ENCODE data around the gene WDR76. TPM values are rescaled to one million over a fixed set of nuclear protein-coding genes. Genes with fewer than 3 reads are reported as not detected.

WDR76 gene
- polyA plus RNA-seq, 2 of the 4 experiments (the other 2 are of a cell fraction) = 12.1 to 17.5 TPM

GRCh38 chr15:43793647-43794046 lies 33.2 kb upstream of the WDR76 start:
- Histone ChIP-seq H3K4me3 (peak overlapping the region; percentile 100), H3K27ac (peak overlapping the region; percentile 97 to 100; a peak in 4 of 6 replicates), H3K4me1 (peaks cover 23% of the 10 kb centered on the region; the same call in 2 of the 3 replicates), H3K9me3 (no peaks in the 10 kb centered on the region), H3K4me2 (peak overlapping the region; percentile 88)
- 90% methylated on average over 10 of the region's 10 CpGs for WGBS (ENCODE audit: missing lambda C conversion rate)
- no peak for FAIRE-seq
- no peak for TF ChIP-seq TP53 (CRISPR knock-in tag; IDR thresholded peaks at IDR 0.05)
- TF ChIP-seq ESRRA (IDR thresholded peaks at IDR 0.05; ENCODE audit: borderline replicate concordance, low read length) = no peak
- no peak for TF ChIP-seq CBX8 (IDR thresholded peaks at IDR 0.05)
- TF ChIP-seq CEBPB (IDR thresholded peaks at IDR 0.05) = no peak
- no peak for TF ChIP-seq NPAS2 (CRISPR knock-in tag; IDR thresholded peaks at IDR 0.05; ENCODE audit: borderline replicate concordance)
- no peak for TF ChIP-seq JUN (IDR thresholded peaks at IDR 0.05)
- CTCF ChIA-PET = interaction anchor here (6.5 kb wide), 1 partner anchor 16 kb away, joined by 47 read pairs; the partner anchor contains the start of gene ELL3
- POLR2A ChIA-PET = no interaction called here
- DNase-seq (ENCODE audit: low read depth in 1 of 2, low spot score in 1 of 2) = no peak
- no peak for ATAC-seq

DNA sequence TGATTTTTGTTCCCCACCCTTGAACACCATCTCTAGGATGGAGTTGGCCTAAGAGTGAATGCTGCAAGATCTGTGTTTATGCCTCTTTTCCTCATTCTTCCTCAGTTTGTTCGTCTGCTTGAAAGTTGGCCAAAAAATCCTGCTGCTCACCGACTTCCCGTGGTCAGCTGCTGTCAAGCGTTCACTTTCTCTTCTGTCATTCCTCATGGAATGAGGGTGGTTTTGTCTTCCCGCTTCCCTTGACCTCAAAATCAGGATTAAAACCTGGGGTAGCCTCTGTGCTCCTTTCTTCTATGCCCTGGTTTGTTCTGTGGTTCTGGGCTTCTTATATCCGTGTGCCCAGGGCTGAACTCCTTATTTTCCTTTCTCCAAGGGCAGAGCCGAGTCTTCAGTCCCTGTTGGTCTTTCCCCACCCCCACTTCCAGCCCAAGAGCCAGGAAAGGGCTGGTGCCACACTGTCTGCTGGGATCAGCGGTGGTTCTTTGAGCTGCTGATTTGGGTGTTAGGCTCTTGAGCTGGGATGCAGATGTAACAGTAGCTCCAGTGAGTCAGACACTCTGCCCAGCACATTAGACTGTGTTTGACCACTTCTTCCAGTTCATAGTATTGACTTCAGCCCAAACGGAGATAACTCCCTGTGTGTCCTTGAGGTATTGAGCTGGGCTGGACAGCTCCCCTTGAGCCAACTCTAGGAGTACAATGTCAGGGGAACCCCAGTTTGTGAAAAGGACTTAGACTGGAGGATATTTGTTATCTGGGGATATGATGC lies 32.3 kb upstream of the WDR76 start:
- ChIA-PET CTCF (interaction anchor here (0.7 to 3.3 kb wide), 4 partner anchors 10 to 39 kb away, joined by 3 to 11 read pairs (median 4); partner anchors contain the start of gene ELL3), POLR2A (interaction anchor here (0.6 to 0.9 kb wide), 2 partner anchors 28 to 30 kb away, joined by 3 to 6 read pairs; partner anchors contain the start of gene MFAP1)
- ATAC-seq (no peak), DNase-seq (ENCODE audit: low read depth in 1 of 2, low spot score in 1 of 2) (no peak), FAIRE-seq (no peak)
- WGBS (ENCODE audit: missing lambda C conversion rate) = 93% methylated on average over 9 of the region's 9 CpGs
- TF ChIP-seq NPAS2 (CRISPR knock-in tag; IDR thresholded peaks at IDR 0.05; ENCODE audit: borderline replicate concordance) (no peak), REST (IDR thresholded peaks at IDR 0.05) (peak; percentile 32; the same call in 1 of the 2 replicates)
- H3K4me3 ChIP-seq = no peak overlapping the region
- no peaks in the 10 kb centered on the region for H3K9me3 ChIP-seq
- peaks cover 28% of the 10 kb centered on the region; the same call in 2 of the 3 replicates for H3K4me1 ChIP-seq
- no peak overlapping the region for H3K27ac ChIP-seq
- H3K4me2 ChIP-seq = peak overlapping the region; percentile 88; the same call in 1 of the 3 replicates

- Histone ChIP-seq H3K27ac (no peak overlapping the region), H3K9me3 (no peaks in the 10 kb centered on the region), H3K4me3 (no peak overlapping the region), H3K4me1 (peaks cover 31% of the 10 kb centered on the region; the same call in 2 of the 3 replicates), H3K4me2 (no peak overlapping the region)
- ATAC-seq = no peak
- no peak for FAIRE-seq
- ChIA-PET POLR2A (interaction anchor here (0.6 to 0.9 kb wide), 2 partner anchors 27 to 30 kb away, joined by 3 to 6 read pairs; partner anchors contain the start of gene MFAP1), CTCF (interaction anchor here (0.7 to 3.3 kb wide), 4 partner anchors 11 to 40 kb away, joined by 3 to 11 read pairs (median 4); partner anchors contain the start of gene ELL3)
- TF ChIP-seq EHF (CRISPR knock-in tag; IDR thresholded peaks at IDR 0.05) (no peak), TFCP2L1 (CRISPR knock-in tag; IDR thresholded peaks at IDR 0.05) (no peak), GATA3 (IDR thresholded peaks at IDR 0.05; ENCODE audit: borderline replicate concordance) (no peak), KDM5A (IDR thresholded peaks at IDR 0.05) (no peak), CHD4 (IDR thresholded peaks at IDR 0.05; ENCODE audit: borderline replicate concordance) (no peak), MAZ (IDR thresholded peaks at IDR 0.05; ENCODE audit: borderline replicate concordance, low read depth, low read length) (no peak), MAFK (IDR thresholded peaks at IDR 0.05; ENCODE audit: partially characterized antibody) (no peak), RNF2 (IDR thresholded peaks at IDR 0.05; ENCODE audit: borderline replicate concordance, low read depth) (no peak), JUN (IDR thresholded peaks at IDR 0.05) (no peak), NR3C1 (IDR thresholded peaks at IDR 0.05) (no peak), MYC (IDR thresholded peaks at IDR 0.05; ENCODE audit: borderline replicate concordance, low read length) (no peak), CBX2 (IDR thresholded peaks at IDR 0.05; ENCODE audit: borderline replicate concordance, low read depth) (no peak), FOSB (CRISPR knock-in tag; IDR thresholded peaks at IDR 0.05) (no peak), HEYL (CRISPR knock-in tag; IDR thresholded peaks at IDR 0.05) (no peak), RCOR1 (IDR thresholded peaks at IDR 0.05; ENCODE audit: low read depth, low read length) (no peak), REST (IDR thresholded peaks at IDR 0.05) (no peak), POLR2A (IDR thresholded peaks at IDR 0.05; ENCODE audit: low read length) (no peak)
- TF ChIP-seq, protein P1, sequence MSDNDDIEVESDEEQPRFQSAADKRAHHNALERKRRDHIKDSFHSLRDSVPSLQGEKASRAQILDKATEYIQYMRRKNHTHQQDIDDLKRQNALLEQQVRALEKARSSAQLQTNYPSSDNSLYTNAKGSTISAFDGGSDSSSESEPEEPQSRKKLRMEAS (IDR thresholded peaks at IDR 0.05) = no peak
- 96% methylated on average over 2 of the region's 2 CpGs for WGBS (ENCODE audit: missing lambda C conversion rate)
- DNase-seq (ENCODE audit: low read depth in 1 of 2, low spot score in 1 of 2) = no peak
Observed at GRCh38 chr15:43795197-43795596, 31.6 kb upstream of the WDR76 start.

Measured in A549 (cell line).